Amygdala (tissue), 56 donors: ENCODE measurements around the gene GALP.
"Not testable (repeated sequence)": the region's sequence is repeated elsewhere in the genome, so short reads cannot be mapped to it uniquely, and the experiment has no call there.

Experiments used
- DNase-seq, 56 donors: peaks; one replicate each; lab custom pipeline; 2025; lab: John Stamatoyannopoulos, UW

GALP gene

DNA sequence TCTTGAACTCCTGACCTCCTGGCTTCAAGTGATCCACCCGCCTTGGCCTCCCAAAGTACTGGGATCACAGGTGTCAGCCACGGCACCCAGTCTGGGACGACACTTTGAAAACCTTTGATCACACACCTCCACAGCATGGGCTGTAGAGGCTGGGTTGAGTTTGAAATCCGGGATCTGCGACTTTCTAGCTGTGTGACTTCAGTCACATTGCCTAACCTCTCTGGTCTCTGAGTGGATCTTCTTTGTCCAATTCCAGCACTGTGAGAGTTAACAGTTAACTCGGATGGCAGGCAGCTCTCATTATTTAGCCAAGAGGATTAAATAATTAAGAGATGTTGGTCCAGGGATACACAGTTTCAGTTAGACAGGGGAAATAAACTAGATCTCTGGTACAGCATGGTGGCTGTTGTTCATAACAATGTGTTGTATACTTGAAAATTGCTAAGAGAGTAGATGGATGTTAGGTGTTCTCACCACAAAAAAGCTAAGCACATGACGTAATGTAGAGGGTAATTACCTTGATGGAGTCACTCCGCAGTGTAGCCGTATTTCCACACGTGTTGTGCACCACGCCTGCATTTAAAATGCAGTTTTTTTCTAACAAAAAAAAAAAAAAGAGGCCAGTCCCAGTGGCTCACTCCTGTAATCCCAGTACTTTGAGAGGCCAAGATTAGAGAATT is 1.9 kb downstream of the GALP start:
- no peak for DNase-seq

- no peak for DNase-seq
Observed at GRCh38 chr19:56189785-56190184, 14.0 kb downstream of the GALP start.

DNA sequence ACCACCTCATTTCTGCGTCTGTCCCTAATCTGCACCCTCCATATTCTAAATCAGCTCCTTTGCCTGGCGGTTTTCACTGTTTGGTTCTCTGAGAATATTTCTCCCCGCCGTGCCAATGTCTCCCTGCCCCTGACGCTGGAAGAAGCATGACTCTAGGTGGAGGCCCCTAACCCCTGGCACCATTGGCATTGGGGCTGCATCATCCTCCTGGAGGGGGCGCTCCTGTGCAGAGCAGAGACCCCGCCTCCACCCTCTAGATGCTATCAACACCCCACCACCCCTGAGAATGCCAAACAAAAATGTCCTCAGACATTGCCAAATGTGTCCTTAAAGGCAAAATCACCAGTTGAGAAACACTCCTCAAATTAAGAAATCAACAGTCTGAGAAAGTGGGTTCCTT is 15.3 kb downstream of the GALP start:
- DNase-seq, result no peak

DNA sequence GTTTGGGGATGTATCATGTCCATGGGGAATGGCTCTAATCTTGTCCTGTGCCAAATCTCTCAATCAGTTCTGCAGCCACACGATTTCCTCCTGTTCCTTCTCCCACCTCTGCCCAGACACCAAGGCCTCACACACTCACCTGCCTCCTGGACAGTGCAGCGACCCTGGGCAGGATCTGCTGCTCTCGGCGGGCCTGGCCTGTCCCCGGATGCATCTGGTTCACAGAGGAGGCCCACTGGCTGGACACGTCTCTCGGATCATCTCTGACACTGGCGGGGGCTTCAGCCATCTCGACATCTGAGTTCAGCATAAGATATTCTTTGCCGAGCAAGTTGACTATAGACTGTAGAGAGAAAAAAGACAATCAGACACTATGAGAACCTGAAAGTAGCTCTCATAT is 15.9 kb downstream of the GALP start:
- DNase-seq, result no peak

DNA sequence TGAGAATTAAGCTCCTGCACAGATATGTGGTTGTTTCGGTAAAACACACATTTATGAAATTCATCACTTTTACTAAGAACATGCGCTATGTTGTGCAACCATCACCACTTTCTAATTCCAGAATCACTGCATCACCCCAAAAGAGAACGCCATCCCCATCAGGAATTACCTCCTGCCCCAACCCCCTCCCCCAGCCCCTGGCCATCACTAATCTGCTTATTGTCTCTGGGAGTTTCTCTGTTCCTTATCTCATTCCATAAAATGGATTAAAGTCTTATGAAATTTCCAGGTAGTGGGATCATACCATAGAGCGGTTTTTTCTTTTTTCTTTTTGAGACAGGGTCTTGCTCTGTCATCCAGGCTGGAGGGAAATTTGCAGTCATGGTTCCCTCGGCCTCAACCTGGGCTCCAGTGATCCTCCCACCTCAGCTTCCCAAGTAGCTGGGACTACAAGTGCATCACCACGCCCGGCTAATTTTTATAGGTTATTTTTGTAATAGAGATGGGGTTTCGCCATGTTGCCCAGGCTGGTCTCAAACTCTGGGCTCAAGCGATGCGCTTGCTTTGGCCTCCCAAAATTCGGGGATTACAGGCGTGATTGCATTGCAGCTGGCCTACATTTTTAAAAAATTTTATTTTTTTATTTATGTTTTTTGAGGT is 18.3 kb downstream of the GALP start:
- DNase-seq, result no peak

DNA sequence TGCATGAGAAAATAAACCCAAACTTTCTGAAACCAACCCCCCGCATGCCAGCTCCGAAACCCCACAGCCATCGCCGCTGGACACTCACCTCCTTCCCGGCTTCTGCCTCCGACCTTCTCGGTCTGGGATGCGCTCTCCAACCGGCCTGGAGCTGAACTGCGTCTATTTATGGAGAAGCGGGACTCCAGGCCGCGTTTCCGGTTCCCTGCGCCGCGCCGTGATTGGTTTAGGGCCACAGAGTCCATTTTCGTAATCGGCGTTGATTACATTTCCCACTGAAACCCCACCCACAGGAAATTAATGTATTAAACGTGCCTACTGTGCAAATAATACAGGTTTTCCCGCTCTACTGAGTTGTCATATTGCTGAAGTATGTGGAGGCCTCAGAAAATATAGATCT is 21.8 kb downstream of the GALP start, which contains the start of gene ZSCAN5B:
Gene ZSCAN5B, minus strand, starts transcription at position 138 of the 400 bp plus-strand sequence. CDS start 4,731 bp downstream, outside the sequence.
- DNase-seq, result not testable (repeated sequence)

- DNase-seq, result no peak
Observed at GRCh38 chr19:56199687-56200086, 23.9 kb downstream of the GALP start.

DNA sequence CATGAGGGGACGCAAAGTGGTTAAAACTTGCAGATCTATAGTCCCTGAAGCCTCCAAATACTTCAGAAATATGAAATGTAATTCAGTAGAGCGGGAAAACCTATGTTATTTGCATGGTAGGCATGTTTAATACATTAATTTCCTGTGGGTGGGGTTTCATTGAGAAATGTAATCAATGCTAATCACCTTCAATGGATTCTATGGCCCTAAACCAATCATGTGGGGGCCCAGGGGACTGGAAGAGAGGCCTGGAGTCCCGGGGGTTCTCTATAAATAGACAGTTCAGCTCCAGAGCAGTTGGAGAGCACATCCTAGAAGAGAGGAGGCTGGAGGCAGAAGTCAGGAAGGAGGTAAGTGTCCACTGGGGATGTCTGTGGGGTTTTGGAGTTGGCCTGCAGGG is 26.2 kb downstream of the GALP start, which contains the start of gene ZSCAN5C:
Gene ZSCAN5C, plus strand, starts transcription at position 301 of the 400 bp plus-strand sequence. CDS start 3,641 bp downstream, outside the sequence.
- no peak for DNase-seq

DNA sequence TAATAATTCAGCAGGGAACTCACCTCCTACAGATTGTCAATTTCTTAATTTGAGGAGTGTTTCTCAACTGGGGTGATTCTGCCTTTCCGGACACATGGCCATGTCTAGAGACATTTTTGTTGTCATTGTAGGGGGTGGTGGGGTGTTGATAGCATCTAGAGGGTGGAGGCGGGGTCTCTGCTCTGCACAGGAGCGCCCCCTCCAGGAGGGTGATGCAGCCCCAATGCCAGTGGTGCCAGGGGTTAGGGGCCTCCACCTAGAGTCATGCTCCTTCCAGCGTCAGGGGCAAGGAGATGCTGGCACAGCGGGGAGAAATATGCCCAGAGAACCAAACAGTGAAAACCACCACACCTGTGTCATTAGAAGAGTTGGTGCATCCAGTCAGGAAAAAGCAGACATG is 31.8 kb downstream of the GALP start:
- not testable (repeated sequence) for DNase-seq

GRCh38 chr19:56209091-56209490 is 33.3 kb downstream of the GALP start:
- no peak for DNase-seq

- not testable (repeated sequence) for DNase-seq
Observed at GRCh38 chr19:56210036-56210435, 34.2 kb downstream of the GALP start.

GRCh38 chr19:56211718-56212117 is 35.9 kb downstream of the GALP start:
- no peak for DNase-seq

- peak in 9 of 56 donors; percentile 1 to 13 (median 3) for DNase-seq
Observed at GRCh38 chr19:56217039-56217949, 41.5 kb downstream of the GALP start.

GRCh38 chr19:56218961-56219360 is 43.2 kb downstream of the GALP start:
- DNase-seq, result peak in 1 of 56 donors; percentile 2

- not testable (repeated sequence) for DNase-seq
Observed at GRCh38 chr19:56221442-56221841, 45.6 kb downstream of the GALP start.

DNA sequence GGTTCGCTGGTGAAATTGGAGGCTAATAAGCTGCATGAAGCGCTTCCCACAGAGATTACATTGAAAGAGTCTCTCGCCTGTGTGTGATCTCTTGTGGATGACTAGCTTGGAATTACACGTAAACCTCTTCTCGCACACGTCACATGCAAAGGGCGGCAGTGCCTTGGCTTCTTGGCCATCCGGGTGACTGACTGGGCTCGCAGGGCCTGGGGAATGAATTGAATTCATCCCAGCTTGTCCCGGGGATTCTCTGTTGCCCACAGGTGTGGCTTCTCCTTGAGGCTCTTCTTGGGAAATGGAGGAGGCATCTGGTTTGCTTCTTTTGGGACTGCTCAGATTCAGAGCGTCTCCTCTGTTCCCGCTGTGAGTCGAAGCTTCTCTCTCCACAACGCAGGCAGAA is 46.0 kb downstream of the GALP start:
- no peak for DNase-seq

GRCh38 chr19:56222901-56223300 is 47.1 kb downstream of the GALP start:
- no peak for DNase-seq

GRCh38 chr19:56223481-56223880 is 47.7 kb downstream of the GALP start:
- no peak for DNase-seq
